ENCODE data around the gene CELF2. TPM values are rescaled to one million over a fixed set of nuclear protein-coding genes. Genes with fewer than 3 reads are reported as not detected.

Gene CELF2
- total and polyA plus RNA-seq, 2 of the 4 experiments (the other 2 are of a cell fraction): 3.5 to 6.6 TPM

DNA sequence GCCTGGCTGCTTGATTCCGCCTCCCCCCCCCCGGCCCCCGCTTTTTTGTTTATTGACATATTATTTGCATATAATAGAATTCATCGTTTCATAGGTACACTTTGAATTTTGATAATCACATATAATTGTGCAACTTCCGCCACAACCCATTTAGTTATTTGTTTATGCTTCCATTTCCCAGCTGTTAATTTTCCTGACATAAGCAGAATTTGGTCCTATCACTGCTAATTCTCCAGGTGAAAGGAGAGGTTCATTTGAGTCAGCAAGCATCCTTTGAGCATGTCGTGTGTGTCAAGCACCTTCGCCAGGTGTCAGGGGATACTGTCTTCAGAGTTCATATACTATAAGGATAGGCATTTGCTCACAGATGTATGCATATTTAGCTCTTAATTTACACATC, 102.2 kb downstream of the CELF2 start:
- Histone ChIP-seq H2AK9ac (replicated peaks; ENCODE audit: low read depth, low read length, poor library complexity) (no peak overlapping the region), H3K27me3 (ENCODE audit: control insufficient read depth, insufficient read depth, low read length) (no peaks in the 10 kb centered on the region), H2BK120ac (ENCODE audit: low read depth, low read length) (no peak overlapping the region), H3K56ac (ENCODE audit: extremely low read depth, insufficient read depth, low read length) (no peak overlapping the region), H3K79me1 (ENCODE audit: low read depth in 1 of 2, low read length in 2 of 2) (no peaks in the 10 kb centered on the region), H2BK20ac (ENCODE audit: low read depth, low read length) (no peak overlapping the region), H2AK5ac (ENCODE audit: low read depth, low read length) (no peak overlapping the region), H3K9ac (ENCODE audit: low read depth, low read length) (no peak overlapping the region), H3K23ac (ENCODE audit: low read depth, low read length) (no peak overlapping the region), H2BK15ac (ENCODE audit: low read depth, low read length) (no peak overlapping the region), H3K9me3 (ENCODE audit: control insufficient read depth, insufficient read depth, low read length) (no peaks in the 10 kb centered on the region), H3K4me3 (ENCODE audit: insufficient read depth, low read depth, low read length) (no peak overlapping the region), H3K4me2 (ENCODE audit: low read depth, low read length) (no peak overlapping the region), H4K91ac (ENCODE audit: insufficient read depth, low read depth, low read length) (no peak overlapping the region), H3K4ac (ENCODE audit: low read depth, low read length) (no peak overlapping the region), H4K20me1 (ENCODE audit: insufficient read depth, low read length) (no peaks in the 10 kb centered on the region), H3K18ac (ENCODE audit: low read depth, low read length) (no peak overlapping the region), H3K4me1 (ENCODE audit: control insufficient read depth, insufficient read depth, low read length) (no peaks in the 10 kb centered on the region), H4K5ac (ENCODE audit: low read depth, low read length) (no peak overlapping the region), H3K36me3 (ENCODE audit: control insufficient read depth, insufficient read depth, low read length) (no peaks in the 10 kb centered on the region), H2AFZ (replicated peaks; ENCODE audit: low read length, poor library complexity) (no peak overlapping the region), H3K14ac (replicated peaks; ENCODE audit: low read depth, low read length) (no peak overlapping the region), H4K8ac (ENCODE audit: low read depth in 2 of 2, low read length in 2 of 2) (no peak overlapping the region), H3K27ac (ENCODE audit: insufficient read depth, low read length) (no peak overlapping the region), H3K9me1 (ENCODE audit: insufficient read depth, low read length) (no peaks in the 10 kb centered on the region), H2BK5ac (ENCODE audit: low read depth, low read length, poor library complexity, severe bottlenecking) (no peak overlapping the region)
- ATAC-seq (ENCODE audit: low read depth) (no peak), DNase-seq (no peak)
- ChIA-PET CTCF (no interaction called here), POLR2A (ENCODE audit: unreplicated experiment) (no interaction called here)
- no CpG with 5 or more reads among the region's 7 CpGs for WGBS, 2 experiments (ENCODE audit: extremely low coverage in 2 of 2, insufficient read length in 1 of 2)
- intact Hi-C loops (cut with micrococcal nuclease): no loop called here
- dilution Hi-C loops (cut with HindIII; ENCODE audit: low sequenced_read_pairs, unreplicated experiment): no loop called here
- TF ChIP-seq MAFK (IDR thresholded peaks at IDR 0.05; ENCODE audit: low read depth, low read length): peak; percentile 58
- TF ChIP-seq RFX5 (IDR thresholded peaks at IDR 0.05; ENCODE audit: low read depth, low read length): no peak
- BruUV-seq (replicated peaks): no TSS peak
- in situ Hi-C loops (cut with MboI; ENCODE audit: low sequenced_read_pairs): no loop called here
